ENCODE data around the gene SEMA6B. TPM values are rescaled to one million over a fixed set of nuclear protein-coding genes. Genes with fewer than 3 reads are reported as not detected.

Gene SEMA6B
- total RNA-seq, 1 experiment from 2014 or later, result 38.4 TPM

- H3K4me3 Mint-ChIP-seq, result no peak overlapping the region
- no peak overlapping the region for H2BK12ac ChIP-seq (ENCODE audit: insufficient read length, low read depth, low read length)
- no peak overlapping the region for H3K56ac ChIP-seq (ENCODE audit: insufficient read length, low read depth, low read length)
- no peaks in the 10 kb centered on the region for H4K20me1 ChIP-seq (ENCODE audit: control insufficient read depth, insufficient read depth, insufficient read length)
- H3K27ac Mint-ChIP-seq, result no peak overlapping the region; a peak in 1 of 7 replicates
- H3K4me1 ChIP-seq (ENCODE audit: insufficient read depth, low read length), result no peaks in the 10 kb centered on the region
- peaks cover 1% of the 10 kb centered on the region; the same call in 1 of the 2 replicates for H3K27me3 ChIP-seq (ENCODE audit: insufficient read depth, low read length)
- TF ChIP-seq CTCF (conservative IDR thresholded peaks at IDR 0.05), result no peak
- no peak overlapping the region for H3K4me2 ChIP-seq (ENCODE audit: insufficient read depth, insufficient read length, low read length)
- H2BK20ac ChIP-seq (ENCODE audit: low read depth, low read length, poor library complexity, severe bottlenecking), result no peak overlapping the region
- no peak overlapping the region for H2BK15ac ChIP-seq (ENCODE audit: low read depth, low read length)
- no peak overlapping the region for H3K14ac ChIP-seq (ENCODE audit: insufficient read depth, low read length)
- H3T11ph ChIP-seq (ENCODE audit: low read length), result no peak overlapping the region
- H3K23me2 ChIP-seq (ENCODE audit: insufficient read length, low read depth, low read length, poor library complexity, severe bottlenecking), result peaks cover 2% of the 10 kb centered on the region
- H3K18ac ChIP-seq (ENCODE audit: insufficient read length, low read depth, low read length), result no peak overlapping the region
- no peaks in the 10 kb centered on the region for H3K79me1 ChIP-seq (ENCODE audit: insufficient read depth, low read depth, low read length, poor library complexity, severe bottlenecking)
- H3K9me3 ChIP-seq (ENCODE audit: control insufficient read depth, low read depth, low read length), result no peaks in the 10 kb centered on the region
- no peak overlapping the region for H4K91ac ChIP-seq (ENCODE audit: insufficient read length, low read depth, low read length)
- H4K8ac ChIP-seq (replicated peaks; ENCODE audit: insufficient read length, low read depth, low read length), result no peak overlapping the region
- no peak overlapping the region for H2BK120ac ChIP-seq (ENCODE audit: low read depth, low read length, poor library complexity, severe bottlenecking)
- no peak overlapping the region for H2BK5ac ChIP-seq (ENCODE audit: insufficient read length, low read length)
- no peaks in the 10 kb centered on the region for H3K79me2 ChIP-seq (ENCODE audit: insufficient read depth, low read length)
- peaks cover 66% of the 10 kb centered on the region for H3K27me3 Mint-ChIP-seq (ENCODE audit: low read depth)
- H4K5ac ChIP-seq (ENCODE audit: insufficient read length, low read depth, low read length), result no peak overlapping the region
- no peak overlapping the region for H3K9ac ChIP-seq (ENCODE audit: extremely low read depth, insufficient read length, low read length)
- no peak overlapping the region for H2AK5ac ChIP-seq (ENCODE audit: insufficient read length, low read length)
- no peak overlapping the region for H2AFZ ChIP-seq (ENCODE audit: low read length)
- H3K4me1 Mint-ChIP-seq, result no peaks in the 10 kb centered on the region
- no CpG with 5 or more reads among the region's 21 CpGs for WGBS (ENCODE audit: extremely low coverage, insufficient read length, low lambda C conversion rate)
- no peak overlapping the region for H3K4ac ChIP-seq (ENCODE audit: low read depth, low read length)
- no peak overlapping the region for H3K27ac ChIP-seq (ENCODE audit: insufficient read length, low read depth, low read length)
- no peak overlapping the region for H3K23ac ChIP-seq (ENCODE audit: insufficient read length, low read depth, low read length)
- no peak for DNase-seq
- no peaks in the 10 kb centered on the region for H3K9me3 Mint-ChIP-seq
- peaks cover 10 to 27% (median 17%) of the 10 kb centered on the region in 3 experiments; a peak in 6 of 7 replicates for H3K36me3 Mint-ChIP-seq (ENCODE audit: insufficient read depth in 1 of 3, low read depth in 3 of 3)
Measured at GRCh38 chr19:4508698-4509097, 50.8 kb downstream of the SEMA6B start.

All from H9 (cell line).